RWPE1 (cell line): Measurements from ENCODE around the gene TSC22D4.
A peak's percentile ranks its signal among the peaks of the same experiment; 100 is the strongest.

Source experiments
- CTCF ChIA-PET: fragments of 350-600 bp; sonication (Branson Sonifier 250); formaldehyde crosslinking; extraction: SDS; loops from one replicate; lab custom pipeline; 2021; lab: Yijun Ruan, JAX
- POLR2A ChIA-PET: fragments of 400-600 bp; formaldehyde crosslinking; extraction: SDS; loops from one replicate; lab custom pipeline; 2020; ENCODE audit warnings: antibody characterized with exemption; ENCODE audit not compliant: low non-redundant PET; lab: Yijun Ruan, JAX
- DNase-seq: peaks from one replicate; pipeline ENCODE4 v3.0.0; 2012; ENCODE audit warnings: low spot score
- H3K27ac ChIP-seq: fragments of 450-650 bp; 2 replicates; pipeline ENCODE4 v1.5.1; 2017
- CTCF ChIP-seq: fragments of 450-650 bp; conservative IDR thresholded peaks from 2 replicates; pipeline ENCODE4 v1.5.1; 2017; ENCODE audit warnings: low read depth, mild to moderate bottlenecking

Gene TSC22D4

GRCh38 chr7:100437150-100438100 lies 41.6 kb downstream of the TSC22D4 start:
- H3K27ac ChIP-seq: peak overlapping the region; percentile 95
- ChIA-PET CTCF (interaction anchor here (0.6 to 1.4 kb wide), 4 partner anchors 12 to 172 kb away, joined by 3 to 7 read pairs (median 5); no protein-coding TSS in a partner anchor), POLR2A (interaction anchor here (0.6 to 0.7 kb wide), 2 partner anchors 8 to 83 kb away, joined by 4 to 9 read pairs; no protein-coding TSS in a partner anchor)
- TF ChIP-seq CTCF: no peak
- no peak for DNase-seq

GRCh38 chr7:100435401-100436304 lies 43.4 kb downstream of the TSC22D4 start:
- DNase-seq: peak; percentile 53
- TF ChIP-seq CTCF: no peak
- ChIA-PET CTCF (interaction anchor here (0.9 to 1.4 kb wide), 2 partner anchors 15 to 124 kb away, joined by 4 to 6 read pairs; no protein-coding TSS in a partner anchor), POLR2A (interaction anchor here (0.6 to 1.0 kb wide), 2 partner anchors 15 to 23 kb away, joined by 3 read pairs; no protein-coding TSS in a partner anchor)
- H3K27ac ChIP-seq: peak overlapping the region; percentile 95

GRCh38 chr7:100434297-100435144 lies 44.5 kb downstream of the TSC22D4 start:
- H3K27ac ChIP-seq: peak overlapping the region; percentile 95
- CTCF ChIA-PET: no interaction called here
- TF ChIP-seq CTCF: no peak

GRCh38 chr7:100433592-100434296 lies 45.3 kb downstream of the TSC22D4 start:
- DNase-seq: no peak
- POLR2A ChIA-PET: no interaction called here
- peak overlapping the region; percentile 95 for H3K27ac ChIP-seq
- TF ChIP-seq CTCF: no peak
- CTCF ChIA-PET: no interaction called here

More at GRCh38 chr7:100434297-100435144, 44.5 kb downstream of the TSC22D4 start:
- POLR2A ChIA-PET: interaction anchor here (0.6 to 1.0 kb wide), 3 partner anchors 9 to 309 kb away, joined by 3 to 6 read pairs (median 3); no protein-coding TSS in a partner anchor
- DNase-seq: no peak

- POLR2A ChIA-PET: no interaction called here
- H3K27ac ChIP-seq: peak overlapping the region; percentile 95
- no peak for DNase-seq
- CTCF ChIA-PET: no interaction called here
- TF ChIP-seq CTCF: no peak
Observed at GRCh38 chr7:100433276-100433591, 45.8 kb downstream of the TSC22D4 start.
